A673 (cell line): Measurements from ENCODE around the gene CASP5. TPM values are rescaled to one million over a fixed set of nuclear protein-coding genes. Genes with fewer than 3 reads are reported as not detected.

ENCODE experiments used
- BruUV-seq: library from RNA; stranded (reverse); fragments of 400-500 nt; replicated peaks from 2 replicates; lab custom pipeline; 2021; lab: Mats Ljungman, UMichigan
- CTCF ChIA-PET: fragments of 300-600 bp; sonication (Branson Sonifier 250); formaldehyde crosslinking; loops from one replicate; lab custom pipeline; 2022; ENCODE audit warnings: antibody characterized with exemption; lab: Charles Lee
- POLR2A ChIA-PET: fragments of 300-600 bp; sonication (Branson Sonifier 250); formaldehyde crosslinking; loops from one replicate; lab custom pipeline; 2022; ENCODE audit warnings: antibody characterized with exemption; ENCODE audit not compliant: low non-redundant PET; lab: Charles Lee
- DNase-seq: peaks from one replicate; pipeline ENCODE4 v3.0.0-alpha.2; 2015; ENCODE audit warnings: low spot score
- H3K27ac ChIP-seq: fragments of 200-600 bp; sonication (generic); 2 replicates; pipeline ENCODE4 v1.5.1; 2016; ENCODE audit warnings: mixed run types, low read depth, mild to moderate bottlenecking, mixed read lengths, antibody characterized with exemption, low read length; ENCODE audit not compliant: poor library complexity, severe bottlenecking
- H3K27me3 ChIP-seq: fragments of 200-600 bp; sonication (generic); replicated peaks from 2 replicates; pipeline ENCODE4 v1.6.1; 2017; ENCODE audit warnings: mixed run types, low read depth, mild to moderate bottlenecking, mixed read lengths, antibody characterized with exemption, low read length; ENCODE audit not compliant: insufficient read depth, poor library complexity
- H3K36me3 ChIP-seq: fragments of 200-600 bp; sonication (generic); 2 replicates; pipeline ENCODE4 v1.6.1; 2016; ENCODE audit warnings: mixed run types, mild to moderate bottlenecking, mixed read lengths, antibody characterized with exemption, low read length; ENCODE audit not compliant: insufficient read depth, poor library complexity, severe bottlenecking
- H3K4me1 ChIP-seq: fragments of 200-600 bp; sonication (generic); 2 replicates; pipeline ENCODE4 v1.6.1; 2017; ENCODE audit warnings: mixed run types, mild to moderate bottlenecking, mixed read lengths, antibody characterized with exemption, low read length; ENCODE audit not compliant: insufficient read depth, poor library complexity, severe bottlenecking
- H3K4me3 ChIP-seq: fragments of 200-600 bp; sonication (generic); 2 replicates; pipeline ENCODE4 v1.5.1; 2016; ENCODE audit warnings: low read depth, mixed run types, mild to moderate bottlenecking, mixed read lengths, low read length; ENCODE audit not compliant: poor library complexity, severe bottlenecking
- H3K9me3 ChIP-seq: fragments of 200-600 bp; sonication (generic); 2 replicates; pipeline ENCODE4 v1.6.1; 2016; ENCODE audit warnings: mixed run types, low read depth, mild to moderate bottlenecking, mixed read lengths, antibody characterized with exemption, low read length; ENCODE audit not compliant: poor library complexity, severe bottlenecking
- CTCF ChIP-seq: fragments of 300-800, 200-600 bp; sonication (generic); conservative IDR thresholded peaks from 2 replicates; pipeline ENCODE4 v1.5.1; 2017; ENCODE audit warnings: low read depth, mild to moderate bottlenecking, antibody characterized with exemption, low read length, moderate library complexity, mixed read lengths
- EZH2 ChIP-seq: fragments of 200-600 bp; sonication (generic); IDR thresholded peaks from 2 replicates; pipeline ENCODE4 v1.6.1; 2017; ENCODE audit warnings: borderline replicate concordance, low read depth, mild to moderate bottlenecking, mixed read lengths, antibody characterized with exemption, low read length; ENCODE audit not compliant: poor library complexity, severe bottlenecking
- intact Hi-C: fragments of 100-400 bp; cut with micrococcal nuclease; formaldehyde crosslinking; loops from one replicate; pipeline ENCODE4 v1.10.0; 2022; ENCODE audit not compliant: unreplicated experiment
- total RNA-seq: library from RNA; stranded (reverse); gene quantifications from 2 replicates; pipeline ENCODE4 v1.2.3, GENCODE V29; 2021

Gene CASP5
- total RNA-seq, 1 experiment from 2014 or later: not detected

- ChIA-PET CTCF (no interaction called here), POLR2A (no interaction called here)
- H3K4me3 ChIP-seq: no peak overlapping the region
- H3K27me3 ChIP-seq: no peaks in the 10 kb centered on the region
- intact Hi-C loops: no loop called here
- no peak overlapping the region for H3K27ac ChIP-seq
- no TSS peak for BruUV-seq
- H3K36me3 ChIP-seq: no peaks in the 10 kb centered on the region
- H3K9me3 ChIP-seq: no peaks in the 10 kb centered on the region
- TF ChIP-seq EZH2 (no peak), CTCF (no peak)
- no peak for DNase-seq
- H3K4me1 ChIP-seq: no peaks in the 10 kb centered on the region
Measured at GRCh38 chr11:105056446-105056845, 33.5 kb upstream of the CASP5 start.

- DNase-seq: no peak
- Histone ChIP-seq H3K27ac (no peak overlapping the region), H3K9me3 (no peaks in the 10 kb centered on the region), H3K4me3 (no peak overlapping the region), H3K27me3 (no peaks in the 10 kb centered on the region), H3K36me3 (no peaks in the 10 kb centered on the region), H3K4me1 (no peaks in the 10 kb centered on the region)
- BruUV-seq: no TSS peak
- ChIA-PET CTCF (no interaction called here), POLR2A (no interaction called here)
- TF ChIP-seq EZH2 (no peak), CTCF (no peak)
- intact Hi-C loops: no loop called here
Measured at GRCh38 chr11:105054723-105055493, 31.9 kb upstream of the CASP5 start.

DNA sequence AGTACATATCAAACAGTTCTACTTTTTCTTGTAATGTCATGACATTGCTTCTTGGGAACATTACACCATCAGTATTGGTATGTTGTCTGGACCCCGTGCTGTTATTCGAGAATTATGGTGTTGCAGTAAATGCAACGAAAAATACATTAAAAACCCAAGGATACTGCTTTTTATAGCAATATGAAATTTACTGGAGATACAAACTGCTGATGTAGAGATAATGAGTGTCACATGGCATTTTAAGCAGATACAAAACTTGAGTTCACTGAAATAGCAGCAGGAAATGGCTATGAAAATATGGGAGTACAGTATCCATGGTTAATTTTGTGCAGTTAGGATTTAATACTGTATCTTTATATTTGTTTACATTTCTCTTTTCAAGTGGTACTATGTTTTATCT lies 29.5 kb upstream of the CASP5 start:
- DNase-seq: no peak
- CTCF ChIA-PET: no interaction called here
- no peaks in the 10 kb centered on the region for H3K4me1 ChIP-seq

More for the DNA sequence above, 29.5 kb upstream of the CASP5 start:
- intact Hi-C loops: no loop called here
- Histone ChIP-seq H3K4me3 (no peak overlapping the region), H3K9me3 (no peaks in the 10 kb centered on the region), H3K36me3 (no peaks in the 10 kb centered on the region), H3K27ac (no peak overlapping the region), H3K27me3 (no peaks in the 10 kb centered on the region)
- TF ChIP-seq EZH2 (no peak), CTCF (no peak)
- POLR2A ChIA-PET: no interaction called here
- BruUV-seq: no TSS peak
